Measurements from ENCODE around the gene SLC7A11. TPM values are rescaled to one million over a fixed set of nuclear protein-coding genes. Genes with fewer than 3 reads are reported as not detected.
A peak's percentile ranks its signal among the peaks of the same experiment; 100 is the strongest.

Gene SLC7A11
- total and polyA plus RNA-seq, 4 donors: 22.9 to 385 (median 121) TPM

GRCh38 chr4:138199568-138200235, 42.4 kb downstream of the SLC7A11 start:
- H3K4me1 ChIP-seq (ENCODE audit: control insufficient read depth, insufficient read depth, low read length): no peaks in the 10 kb centered on the region
- peak overlapping the region; percentile 30 for H3K27ac ChIP-seq (ENCODE audit: low read depth, low read length)
- peak in 2 of 6 donors; percentile 51 to 58 for DNase-seq (ENCODE audit: low read depth in 4 of 6, low spot score in 6 of 6)
- 41% methylated on average over 4 of the region's 5 CpGs for WGBS (ENCODE audit: insufficient coverage)
- no peaks in the 10 kb centered on the region for H3K27me3 ChIP-seq (ENCODE audit: control insufficient read depth, insufficient read depth, low read length)
- H3K4me3 ChIP-seq (ENCODE audit: low read depth, low read length): no peak overlapping the region
- H3K9me3 ChIP-seq (ENCODE audit: control insufficient read depth, insufficient read depth, low read length): no peaks in the 10 kb centered on the region
- H3K36me3 ChIP-seq (ENCODE audit: control insufficient read depth, insufficient read depth, low read length): no peaks in the 10 kb centered on the region

DNA sequence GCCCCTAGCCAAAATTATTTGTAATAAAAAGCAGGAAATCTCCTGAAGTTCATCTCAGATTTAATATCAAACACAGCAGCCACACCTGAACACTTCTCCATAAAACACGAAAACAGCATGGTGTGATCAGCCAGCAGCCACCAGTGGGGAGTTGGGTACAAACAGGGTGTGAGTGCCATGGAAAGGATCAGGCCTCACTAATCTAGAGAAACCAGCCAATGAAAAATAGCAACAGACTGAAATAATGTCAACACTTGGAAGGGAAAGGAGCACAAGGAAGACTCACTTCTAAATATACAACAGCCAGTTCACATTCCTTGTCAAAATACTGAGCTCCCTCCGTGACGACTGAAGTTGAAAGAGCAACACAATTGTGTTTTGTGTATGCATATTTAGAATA, 46.0 kb downstream of the SLC7A11 start:
- H3K27me3 ChIP-seq (ENCODE audit: control insufficient read depth, insufficient read depth, low read length): no peaks in the 10 kb centered on the region
- no peaks in the 10 kb centered on the region for H3K36me3 ChIP-seq (ENCODE audit: control insufficient read depth, insufficient read depth, low read length)
- H3K27ac ChIP-seq (ENCODE audit: low read depth, low read length): no peak overlapping the region
- H3K4me1 ChIP-seq (ENCODE audit: control insufficient read depth, insufficient read depth, low read length): no peaks in the 10 kb centered on the region
- WGBS (ENCODE audit: insufficient coverage): no CpG with 5 or more reads among the region's 3 CpGs
- no peaks in the 10 kb centered on the region for H3K9me3 ChIP-seq (ENCODE audit: control insufficient read depth, insufficient read depth, low read length)
- no peak for DNase-seq (ENCODE audit: low read depth in 4 of 6, low spot score in 6 of 6)
- no peak overlapping the region for H3K4me3 ChIP-seq (ENCODE audit: low read depth, low read length)

DNA sequence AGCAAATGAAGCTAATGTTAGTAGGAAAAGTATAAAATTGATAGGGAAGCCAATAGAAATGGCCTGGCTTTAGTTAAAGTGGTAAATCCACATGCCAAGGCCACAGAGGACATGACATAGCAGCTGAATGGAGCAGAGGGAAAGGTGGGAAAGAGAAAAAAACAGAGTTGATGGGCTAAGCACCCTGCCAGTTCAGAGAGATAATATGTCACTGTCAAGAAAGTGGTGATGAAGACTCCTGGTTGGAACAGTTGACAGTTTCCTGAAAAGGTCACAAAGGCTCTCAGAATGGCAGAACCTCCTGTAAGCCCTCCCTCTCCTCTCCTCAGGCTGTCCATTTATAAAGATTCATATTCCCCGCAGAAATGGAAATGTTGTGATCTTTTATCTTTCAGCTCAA, 48.2 kb downstream of the SLC7A11 start:
- Histone ChIP-seq H3K4me3 (ENCODE audit: low read depth, low read length) (no peak overlapping the region), H3K4me1 (ENCODE audit: control insufficient read depth, insufficient read depth, low read length) (no peaks in the 10 kb centered on the region), H3K27ac (ENCODE audit: low read depth, low read length) (no peak overlapping the region), H3K36me3 (ENCODE audit: control insufficient read depth, insufficient read depth, low read length) (no peaks in the 10 kb centered on the region), H3K27me3 (ENCODE audit: control insufficient read depth, insufficient read depth, low read length) (no peaks in the 10 kb centered on the region), H3K9me3 (ENCODE audit: control insufficient read depth, insufficient read depth, low read length) (no peaks in the 10 kb centered on the region)
- no CpG with 5 or more reads among the region's 1 CpG for WGBS (ENCODE audit: insufficient coverage)
- DNase-seq (ENCODE audit: low read depth in 4 of 6, low spot score in 6 of 6): no peak

- H3K36me3 ChIP-seq (ENCODE audit: control insufficient read depth, insufficient read depth, low read length): no peaks in the 10 kb centered on the region
- no CpG with 5 or more reads among the region's 2 CpGs for WGBS (ENCODE audit: insufficient coverage)
- H3K4me1 ChIP-seq (ENCODE audit: control insufficient read depth, insufficient read depth, low read length): no peaks in the 10 kb centered on the region
- no peak for DNase-seq (ENCODE audit: low read depth in 4 of 6, low spot score in 6 of 6)
- H3K27me3 ChIP-seq (ENCODE audit: control insufficient read depth, insufficient read depth, low read length): no peaks in the 10 kb centered on the region
- H3K9me3 ChIP-seq (ENCODE audit: control insufficient read depth, insufficient read depth, low read length): no peaks in the 10 kb centered on the region
- no peak overlapping the region for H3K4me3 ChIP-seq (ENCODE audit: low read depth, low read length)
- no peak overlapping the region for H3K27ac ChIP-seq (ENCODE audit: low read depth, low read length)
These were observed 50.0 kb downstream of the SLC7A11 start for GRCh38 chr4:138192113-138192512.

GRCh38 chr4:138190452-138190858, 51.7 kb downstream of the SLC7A11 start:
- Histone ChIP-seq H3K9me3 (ENCODE audit: control insufficient read depth, insufficient read depth, low read length) (no peaks in the 10 kb centered on the region), H3K4me3 (ENCODE audit: low read depth, low read length) (no peak overlapping the region), H3K36me3 (ENCODE audit: control insufficient read depth, insufficient read depth, low read length) (no peaks in the 10 kb centered on the region), H3K27ac (ENCODE audit: low read depth, low read length) (no peak overlapping the region), H3K27me3 (ENCODE audit: control insufficient read depth, insufficient read depth, low read length) (no peaks in the 10 kb centered on the region), H3K4me1 (ENCODE audit: control insufficient read depth, insufficient read depth, low read length) (peaks cover 4% of the 10 kb centered on the region)
- WGBS (ENCODE audit: insufficient coverage): 100% methylated on average over 2 of the region's 3 CpGs
- no peak for DNase-seq (ENCODE audit: low read depth in 4 of 6, low spot score in 6 of 6)

- Histone ChIP-seq H3K36me3 (ENCODE audit: control insufficient read depth, insufficient read depth, low read length) (no peaks in the 10 kb centered on the region), H3K27ac (ENCODE audit: low read depth, low read length) (no peak overlapping the region), H3K4me1 (ENCODE audit: control insufficient read depth, insufficient read depth, low read length) (peaks cover 4% of the 10 kb centered on the region), H3K9me3 (ENCODE audit: control insufficient read depth, insufficient read depth, low read length) (no peaks in the 10 kb centered on the region), H3K27me3 (ENCODE audit: control insufficient read depth, insufficient read depth, low read length) (no peaks in the 10 kb centered on the region), H3K4me3 (ENCODE audit: low read depth, low read length) (no peak overlapping the region)
- 100% methylated on average over 2 of the region's 4 CpGs for WGBS (ENCODE audit: insufficient coverage)
- DNase-seq (ENCODE audit: low read depth in 4 of 6, low spot score in 6 of 6): no peak
These were observed 52.9 kb downstream of the SLC7A11 start for GRCh38 chr4:138189206-138189605.

- DNase-seq (ENCODE audit: low read depth in 4 of 6, low spot score in 6 of 6): no peak
- Histone ChIP-seq H3K4me1 (ENCODE audit: control insufficient read depth, insufficient read depth, low read length) (peaks cover 4% of the 10 kb centered on the region), H3K27ac (ENCODE audit: low read depth, low read length) (no peak overlapping the region), H3K27me3 (ENCODE audit: control insufficient read depth, insufficient read depth, low read length) (no peaks in the 10 kb centered on the region), H3K4me3 (ENCODE audit: low read depth, low read length) (no peak overlapping the region), H3K36me3 (ENCODE audit: control insufficient read depth, insufficient read depth, low read length) (no peaks in the 10 kb centered on the region), H3K9me3 (ENCODE audit: control insufficient read depth, insufficient read depth, low read length) (no peaks in the 10 kb centered on the region)
- no CpG with 5 or more reads among the region's 5 CpGs for WGBS (ENCODE audit: insufficient coverage)
These were observed 53.6 kb downstream of the SLC7A11 start for GRCh38 chr4:138188406-138189084.

- H3K9me3 ChIP-seq (ENCODE audit: control insufficient read depth, insufficient read depth, low read length): no peaks in the 10 kb centered on the region
- 44% methylated on average over 8 of the region's 13 CpGs for WGBS (ENCODE audit: insufficient coverage)
- no peaks in the 10 kb centered on the region for H3K27me3 ChIP-seq (ENCODE audit: control insufficient read depth, insufficient read depth, low read length)
- H3K27ac ChIP-seq (ENCODE audit: low read depth, low read length): no peak overlapping the region
- DNase-seq (ENCODE audit: low read depth in 4 of 6, low spot score in 6 of 6): peak in 2 of 6 donors; percentile 34 to 70
- peaks cover 4% of the 10 kb centered on the region for H3K4me1 ChIP-seq (ENCODE audit: control insufficient read depth, insufficient read depth, low read length)
- H3K36me3 ChIP-seq (ENCODE audit: control insufficient read depth, insufficient read depth, low read length): no peaks in the 10 kb centered on the region
- no peak overlapping the region for H3K4me3 ChIP-seq (ENCODE audit: low read depth, low read length)
These were observed 56.1 kb downstream of the SLC7A11 start for GRCh38 chr4:138185859-138186645.

GRCh38 chr4:138184886-138185285, 57.3 kb downstream of the SLC7A11 start:
- H3K36me3 ChIP-seq (ENCODE audit: control insufficient read depth, insufficient read depth, low read length): no peaks in the 10 kb centered on the region
- H3K9me3 ChIP-seq (ENCODE audit: control insufficient read depth, insufficient read depth, low read length): no peaks in the 10 kb centered on the region
- H3K4me1 ChIP-seq (ENCODE audit: control insufficient read depth, insufficient read depth, low read length): peaks cover 4% of the 10 kb centered on the region
- H3K27me3 ChIP-seq (ENCODE audit: control insufficient read depth, insufficient read depth, low read length): no peaks in the 10 kb centered on the region
- H3K27ac ChIP-seq (ENCODE audit: low read depth, low read length): no peak overlapping the region
- no peak overlapping the region for H3K4me3 ChIP-seq (ENCODE audit: low read depth, low read length)
- no CpG with 5 or more reads among the region's 1 CpG for WGBS (ENCODE audit: insufficient coverage)
- DNase-seq (ENCODE audit: low read depth in 4 of 6, low spot score in 6 of 6): peak in 3 of 6 donors; percentile 20 to 67 (median 67)

All from spinal cord (tissue), 10 donors.